GM12878 (cell line): Measurements from ENCODE around the gene CDCP2. TPM values are rescaled to one million over a fixed set of nuclear protein-coding genes. Genes with fewer than 3 reads are reported as not detected.

Experiments used
- ATAC-seq: fragments of 200-7000 bp; cut with Tn5 transposase; 3 replicates; pipeline ENCODE4 v1.9.1; 2020; ENCODE audit warnings: mild to moderate bottlenecking, moderate library complexity
- BruUV-seq: library from RNA; stranded (reverse); fragments of 400-500 nt; replicated peaks from 2 replicates; lab custom pipeline; 2021; lab: Mats Ljungman, UMichigan
- CTCF ChIA-PET: fragments of 300-600 bp; sonication (Branson Sonifier 250); formaldehyde crosslinking; extraction: SDS; loops from one replicate; lab custom pipeline; 2021; ENCODE audit warnings: inconsistent platforms; lab: Yijun Ruan, JAX
- POLR2A ChIA-PET: fragments of 350-600 bp; formaldehyde crosslinking; extraction: SDS; loops from one replicate; lab custom pipeline; 2021; ENCODE audit warnings: inconsistent platforms; lab: Charles Lee
- RAD21 ChIA-PET: fragments of 300-600 bp; sonication (Branson Sonifier 250); formaldehyde crosslinking; loops from one replicate; lab custom pipeline; 2023; ENCODE audit warnings: antibody characterized with exemption; ENCODE audit not compliant: unreplicated experiment; lab: Charles Lee
- SMC1A ChIA-PET: fragments of 300-600 bp; sonication (Branson Sonifier 250); formaldehyde crosslinking; loops from one replicate; lab custom pipeline; 2023; ENCODE audit not compliant: unreplicated experiment, uncharacterized antibody; lab: Charles Lee
- DNase-seq: peaks from one replicate; pipeline ENCODE4 v3.0.0-alpha.2; 2011; ENCODE audit warnings: low read depth, low spot score
- FAIRE-seq: peaks from 3 replicates; lab custom pipeline; 2011; peaks lifted over from hg19 to GRCh38; lab: Jason Lieb, UNC
- H2AFZ ChIP-seq: 2 replicates; pipeline ENCODE4 v1.6.0; 2011; ENCODE audit warnings: low read depth, low read length, control low read depth; ENCODE audit not compliant: control insufficient read depth
- H3K27ac ChIP-seq: 2 replicates; pipeline ENCODE4 v1.5.1; 2011; ENCODE audit warnings: control low read depth; ENCODE audit not compliant: control insufficient read depth, insufficient read depth
- H3K27me3 ChIP-seq, 2 experiments: replicated peaks in 1 of 2; 2 replicates each; pipeline versions ENCODE4 v1.6.0 to v1.6.1; 2011; ENCODE audit warnings: low read length in 1 of 2; ENCODE audit not compliant: control insufficient read depth in 2 of 2, insufficient read depth in 2 of 2
- H3K36me3 ChIP-seq, 2 experiments: 2 replicates each; pipeline ENCODE4 v1.5.1; 2011; ENCODE audit warnings: low read length in 1 of 2; ENCODE audit not compliant: control insufficient read depth in 2 of 2, insufficient read depth in 2 of 2
- H3K4me1 ChIP-seq: 2 replicates; pipeline ENCODE4 v1.6.1; 2011; ENCODE audit warnings: mild to moderate bottlenecking, low read length, moderate library complexity, mixed read lengths; ENCODE audit not compliant: control insufficient read depth, insufficient read depth
- H3K4me2 ChIP-seq: 2 replicates; pipeline ENCODE4 v1.6.0; 2011; ENCODE audit warnings: control low read depth; ENCODE audit not compliant: control insufficient read depth, insufficient read depth
- H3K4me3 ChIP-seq: fragments of 200-600 bp; sonication (generic); 2 replicates; pipeline ENCODE4 v1.5.1; 2016
- H3K79me2 ChIP-seq: 2 replicates; pipeline ENCODE4 v1.6.0; 2011; ENCODE audit warnings: low read length; ENCODE audit not compliant: control insufficient read depth, insufficient read depth
- H3K9ac ChIP-seq: 2 replicates; pipeline ENCODE4 v1.8.0; 2011; ENCODE audit warnings: low read length, control low read depth, mixed read lengths; ENCODE audit not compliant: control insufficient read depth, insufficient read depth
- H3K9me3 ChIP-seq: replicated peaks from 3 replicates; pipeline ENCODE4 v1.5.1; 2011; ENCODE audit warnings: mild to moderate bottlenecking, low read length; ENCODE audit not compliant: control insufficient read depth, insufficient read depth
- H4K20me1 ChIP-seq: 2 replicates; pipeline ENCODE4 v1.6.0; 2011; ENCODE audit not compliant: control insufficient read depth, insufficient read depth
- JUND ChIP-seq: IDR thresholded peaks from 2 replicates; pipeline ENCODE4 v1.6.1; 2012; ENCODE audit warnings: low read depth, mild to moderate bottlenecking, low read length, improper control_type of control experiment, moderate library complexity
- SMAD1 ChIP-seq: fragments of 450-650 bp; IDR thresholded peaks from 2 replicates; pipeline ENCODE4 v1.6.1; 2018; ENCODE audit warnings: mild to moderate bottlenecking, low read depth; ENCODE audit not compliant: partially characterized antibody
- SUZ12 ChIP-seq: fragments of 200-600 bp; sonication (generic); IDR thresholded peaks from one replicate; pipeline ENCODE4 v1.6.1; 2018; ENCODE audit warnings: antibody characterized with exemption, mild to moderate bottlenecking; ENCODE audit not compliant: unreplicated experiment
- ZNF274 ChIP-seq: IDR thresholded peaks from one replicate; pipeline ENCODE4 v1.8.0; 2011; ENCODE audit not compliant: insufficient read length, insufficient read depth
- WGBS: methylation state at CpG from one replicate; pipeline ENCODE4 v1.1.6; 2016; ENCODE audit warnings: low lambda C conversion rate; ENCODE audit not compliant: insufficient replicate concordance, insufficient coverage; ENCODE audit errors: missing lambda C conversion rate; 5-methylcytosine and 5-hydroxymethylcytosine counted together
- in situ Hi-C: fragments of 300-500 bp; cut with MboI; formaldehyde crosslinking; loops from 9 replicates; pipeline ENCODE4 v1.14.3; 2018; ENCODE audit warnings: mixed read lengths
- intact Hi-C: fragments of 100-400 bp; cut with micrococcal nuclease; formaldehyde crosslinking; loops from one replicate; pipeline ENCODE4 v1.14.2; 2022; ENCODE audit not compliant: unreplicated experiment
- polyA plus RNA-seq, 11 experiments: library from polyadenylated mRNA; depleted of rRNA in 4 of 11; unstranded in 6 of 11; stranded (reverse) in 5 of 11; fragments of >200 nt; fragmentation: Nextera tagmentation in 4 of 11; fragmentation: Illumina TruSeq in 1 of 11; extraction: Ambion mirVana in 4 of 11; extraction: Trizol in 1 of 11; gene quantifications; 1 replicate in 1 of 11; 2 replicates in 10 of 11; pipeline versions ENCODE4 v1.2.1 to v1.2.3, GENCODE V29; 2011 to 2016; ENCODE audit warnings: inconsistent platforms in 2 of 11, missing spikeins in 2 of 11, low read depth in 1 of 11
- small RNA-seq: library from RNA; depleted of rRNA; stranded (forward); fragments of <200 nt; gene quantifications from one replicate; pipeline ENCODE3, GENCODE V24; 2014
- total RNA-seq, 4 experiments: library from RNA; depleted of rRNA in 3 of 4; stranded (reverse); fragments of >200 nt in 3 of 4; fragmentation: Illumina TruSeq in 1 of 4; extraction: Trizol in 1 of 4; gene quantifications; 2 replicates each; pipeline versions ENCODE4 v1.2.1 to v1.2.3, GENCODE V29; 2013 to 2021
- TF ChIP-seq, protein P1 (sequence below): fragments of 450-650 bp; IDR thresholded peaks from 2 replicates; pipeline ENCODE4 v1.6.1; 2016; ENCODE audit warnings: mild to moderate bottlenecking
- TF ChIP-seq, protein P2 (sequence below): IDR thresholded peaks from 2 replicates; pipeline ENCODE4 v1.6.1; 2012; ENCODE audit warnings: low read depth, low read length, improper control_type of control experiment
- TF ChIP-seq, protein P3 (sequence below): fragments of 450-650 bp; IDR thresholded peaks from 2 replicates; pipeline ENCODE4 v1.6.1; 2016; ENCODE audit warnings: mild to moderate bottlenecking
- TF ChIP-seq, protein P4 (sequence below): IDR thresholded peaks from 2 replicates; pipeline ENCODE4 v1.6.1; 2011; ENCODE audit warnings: low read depth, mild to moderate bottlenecking, low read length, moderate library complexity, borderline replicate concordance; ENCODE audit errors: extremely low read depth

CDCP2 gene
- total and polyA plus RNA-seq, 10 of the 15 experiments (the other 5 are each of a cell fraction or from before 2014, with no cell fraction given) = 0.06 TPM; not detected in 9

DNA sequence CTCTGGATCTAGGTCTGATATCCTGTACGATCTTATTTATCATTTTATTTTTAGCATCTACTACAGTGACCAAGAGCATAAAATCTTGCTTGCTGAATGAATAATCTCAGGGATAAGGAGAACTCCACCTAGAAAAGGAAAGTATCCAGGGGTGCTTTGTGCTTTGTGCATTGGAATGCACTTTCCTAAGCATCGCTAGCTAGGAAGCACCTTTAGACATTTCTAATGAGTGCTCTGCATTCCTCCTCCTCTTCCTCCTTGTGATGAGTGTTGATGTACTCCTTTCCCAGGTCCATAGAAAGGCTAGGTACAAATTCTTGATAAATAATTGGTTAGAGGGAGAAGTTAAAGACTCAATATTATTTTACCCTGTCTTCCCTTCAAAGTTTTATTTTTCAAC, 68.0 kb downstream of the CDCP2 start:
- intact Hi-C loops = loop anchor here (10.0 kb wide), 1 partner anchor 220 kb away; no protein-coding TSS in a partner anchor

More for the DNA sequence above, 68.0 kb downstream of the CDCP2 start:
- RAD21 ChIA-PET = no interaction called here
- FAIRE-seq (no peak), ATAC-seq (no peak), DNase-seq (no peak)
- Histone ChIP-seq H4K20me1 (no peaks in the 10 kb centered on the region), H3K79me2 (no peaks in the 10 kb centered on the region), H3K36me3 (peaks cover 0 to 8% of the 10 kb centered on the region in 2 experiments; a peak in 2 of 4 replicates), H3K4me1 (no peaks in the 10 kb centered on the region), H3K27me3 (no peaks in the 10 kb centered on the region), H3K4me3 (no peak overlapping the region), H2AFZ (no peak overlapping the region), H3K27ac (no peak overlapping the region), H3K9me3 (no peaks in the 10 kb centered on the region), H3K4me2 (no peak overlapping the region), H3K9ac (no peak overlapping the region)
- TF ChIP-seq SUZ12 (no peak), SMAD1 (no peak), ZNF274 (no peak), JUND (no peak)
- TF ChIP-seq, protein P1, sequence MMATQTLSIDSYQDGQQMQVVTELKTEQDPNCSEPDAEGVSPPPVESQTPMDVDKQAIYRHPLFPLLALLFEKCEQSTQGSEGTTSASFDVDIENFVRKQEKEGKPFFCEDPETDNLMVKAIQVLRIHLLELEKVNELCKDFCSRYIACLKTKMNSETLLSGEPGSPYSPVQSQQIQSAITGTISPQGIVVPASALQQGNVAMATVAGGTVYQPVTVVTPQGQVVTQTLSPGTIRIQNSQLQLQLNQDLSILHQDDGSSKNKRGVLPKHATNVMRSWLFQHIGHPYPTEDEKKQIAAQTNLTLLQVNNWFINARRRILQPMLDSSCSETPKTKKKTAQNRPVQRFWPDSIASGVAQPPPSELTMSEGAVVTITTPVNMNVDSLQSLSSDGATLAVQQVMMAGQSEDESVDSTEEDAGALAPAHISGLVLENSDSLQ = no peak
- TF ChIP-seq, protein P2, sequence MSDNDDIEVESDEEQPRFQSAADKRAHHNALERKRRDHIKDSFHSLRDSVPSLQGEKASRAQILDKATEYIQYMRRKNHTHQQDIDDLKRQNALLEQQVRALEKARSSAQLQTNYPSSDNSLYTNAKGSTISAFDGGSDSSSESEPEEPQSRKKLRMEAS = no peak
- TF ChIP-seq, protein P3, sequence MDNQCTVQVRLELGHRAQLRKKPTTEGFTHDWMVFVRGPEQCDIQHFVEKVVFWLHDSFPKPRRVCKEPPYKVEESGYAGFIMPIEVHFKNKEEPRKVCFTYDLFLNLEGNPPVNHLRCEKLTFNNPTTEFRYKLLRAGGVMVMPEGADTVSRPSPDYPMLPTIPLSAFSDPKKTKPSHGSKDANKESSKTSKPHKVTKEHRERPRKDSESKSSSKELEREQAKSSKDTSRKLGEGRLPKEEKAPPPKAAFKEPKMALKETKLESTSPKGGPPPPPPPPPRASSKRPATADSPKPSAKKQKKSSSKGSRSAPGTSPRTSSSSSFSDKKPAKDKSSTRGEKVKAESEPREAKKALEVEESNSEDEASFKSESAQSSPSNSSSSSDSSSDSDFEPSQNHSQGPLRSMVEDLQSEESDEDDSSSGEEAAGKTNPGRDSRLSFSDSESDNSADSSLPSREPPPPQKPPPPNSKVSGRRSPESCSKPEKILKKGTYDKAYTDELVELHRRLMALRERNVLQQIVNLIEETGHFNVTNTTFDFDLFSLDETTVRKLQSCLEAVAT = no peak
- TF ChIP-seq, protein P4, sequence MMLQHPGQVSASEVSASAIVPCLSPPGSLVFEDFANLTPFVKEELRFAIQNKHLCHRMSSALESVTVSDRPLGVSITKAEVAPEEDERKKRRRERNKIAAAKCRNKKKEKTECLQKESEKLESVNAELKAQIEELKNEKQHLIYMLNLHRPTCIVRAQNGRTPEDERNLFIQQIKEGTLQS = no peak
- WGBS = 94% methylated on average over 2 of the region's 2 CpGs
- SMC1A ChIA-PET = interaction anchor here (0.9 to 1.3 kb wide), 2 partner anchors 10 to 12 kb away, joined by 3 to 4 read pairs; no protein-coding TSS in a partner anchor
- CTCF ChIA-PET = interaction anchor here (1.1 to 7.5 kb wide), 3 partner anchors 14 to 402 kb away, joined by 3 to 61 read pairs (median 3); no protein-coding TSS in a partner anchor
- POLR2A ChIA-PET = no interaction called here
- BruUV-seq = no TSS peak
- in situ Hi-C loops = no loop called here

Small RNA genes within 50 kb of the gene (small RNA-seq; reads per million reads assigned to genes)
- gene AL353898.1 (not detected), gene AL353898.2 (not detected)

Other genes starting within 250 kb of the CDCP2 start
- 66.7 and 75.5 TPM in 2 replicates for gene IFT25, start 207.3 kb downstream of the CDCP2 start, total RNA-seq (2014; rRNA removed)
- gene IFT25, start 207.3 kb downstream of the CDCP2 start, total RNA-seq (2014; rRNA removed; fragmentation: Illumina TruSeq; extraction: Trizol) = 135 TPM in 2 replicates
- gene IFT25, start 207.3 kb downstream of the CDCP2 start, total RNA-seq (2021) = 52.2 and 55.7 TPM in 2 replicates
- 86.9 and 161 TPM in 2 replicates for gene IFT25, start 207.3 kb downstream of the CDCP2 start, polyA plus RNA-seq (2011; rRNA removed)
- 127 and 172 TPM in 2 replicates for gene IFT25, start 207.3 kb downstream of the CDCP2 start, polyA plus RNA-seq (2014; fragmentation: Illumina TruSeq; extraction: Trizol)
- gene IFT25, start 207.3 kb downstream of the CDCP2 start, polyA plus RNA-seq (2014; fragmentation: Nextera tagmentation; extraction: Ambion mirVana) = 100 to 1,000 TPM; 202 to 242 TPM
- 82.6 and 99.2 TPM in 2 replicates for gene IFT25, start 207.3 kb downstream of the CDCP2 start, polyA plus RNA-seq (2014; rRNA removed)
- gene IFT25, start 207.3 kb downstream of the CDCP2 start, polyA plus RNA-seq (2016; fragmentation: Nextera tagmentation; extraction: Ambion mirVana) = 100 to 1,000 TPM; 170 to 202 TPM
- 15.2 and 17.2 TPM in 2 replicates for gene LRRC42, start 206.7 kb downstream of the CDCP2 start, total RNA-seq (2014; rRNA removed)
- gene LRRC42, start 206.7 kb downstream of the CDCP2 start, total RNA-seq (2014; rRNA removed; fragmentation: Illumina TruSeq; extraction: Trizol) = 20.3 and 21.0 TPM in 2 replicates
- 22.1 and 22.4 TPM in 2 replicates for gene LRRC42, start 206.7 kb downstream of the CDCP2 start, total RNA-seq (2021)
- 34.4 and 35.9 TPM in 2 replicates for gene LRRC42, start 206.7 kb downstream of the CDCP2 start, polyA plus RNA-seq (2011; rRNA removed)
- gene LRRC42, start 206.7 kb downstream of the CDCP2 start, polyA plus RNA-seq (2014; fragmentation: Illumina TruSeq; extraction: Trizol) = 18.1 and 25.8 TPM in 2 replicates
- 10 to 100 TPM; 11.0 to 18.4 TPM for gene LRRC42, start 206.7 kb downstream of the CDCP2 start, polyA plus RNA-seq (2014; fragmentation: Nextera tagmentation; extraction: Ambion mirVana)
- 24.9 and 25.6 TPM in 2 replicates for gene LRRC42, start 206.7 kb downstream of the CDCP2 start, polyA plus RNA-seq (2014; rRNA removed)
- gene LRRC42, start 206.7 kb downstream of the CDCP2 start, polyA plus RNA-seq (2016; fragmentation: Nextera tagmentation; extraction: Ambion mirVana) = 10 to 100 TPM; 23.9 to 25.3 TPM
- not detected in 2 replicates for gene LDLRAD1, start 134.8 kb downstream of the CDCP2 start, total RNA-seq (2014; rRNA removed)
- not detected in 2 replicates for gene LDLRAD1, start 134.8 kb downstream of the CDCP2 start, total RNA-seq (2014; rRNA removed; fragmentation: Illumina TruSeq; extraction: Trizol)
- not detected in 2 replicates for gene LDLRAD1, start 134.8 kb downstream of the CDCP2 start, total RNA-seq (2021)
- gene LDLRAD1, start 134.8 kb downstream of the CDCP2 start, polyA plus RNA-seq (2011; rRNA removed) = not detected in 2 replicates
- not detected in 2 replicates for gene LDLRAD1, start 134.8 kb downstream of the CDCP2 start, polyA plus RNA-seq (2014; fragmentation: Illumina TruSeq; extraction: Trizol)
- gene LDLRAD1, start 134.8 kb downstream of the CDCP2 start, polyA plus RNA-seq (2014; fragmentation: Nextera tagmentation; extraction: Ambion mirVana) = not detected
- gene LDLRAD1, start 134.8 kb downstream of the CDCP2 start, polyA plus RNA-seq (2014; rRNA removed) = not detected in 2 replicates
- not detected for gene LDLRAD1, start 134.8 kb downstream of the CDCP2 start, polyA plus RNA-seq (2016; fragmentation: Nextera tagmentation; extraction: Ambion mirVana)
- 110 and 119 TPM in 2 replicates for gene TMEM59, start 99.8 kb downstream of the CDCP2 start, total RNA-seq (2014; rRNA removed)
- gene TMEM59, start 99.8 kb downstream of the CDCP2 start, total RNA-seq (2014; rRNA removed; fragmentation: Illumina TruSeq; extraction: Trizol) = 72.9 and 78.3 TPM in 2 replicates
- 95.9 and 99.3 TPM in 2 replicates for gene TMEM59, start 99.8 kb downstream of the CDCP2 start, total RNA-seq (2021)
- gene TMEM59, start 99.8 kb downstream of the CDCP2 start, polyA plus RNA-seq (2011; rRNA removed) = 273 and 319 TPM in 2 replicates
- gene TMEM59, start 99.8 kb downstream of the CDCP2 start, polyA plus RNA-seq (2014; fragmentation: Illumina TruSeq; extraction: Trizol) = 69.9 and 83.6 TPM in 2 replicates
- gene TMEM59, start 99.8 kb downstream of the CDCP2 start, polyA plus RNA-seq (2014; fragmentation: Nextera tagmentation; extraction: Ambion mirVana) = 100 to 1,000 TPM; 112 to 128 TPM
- gene TMEM59, start 99.8 kb downstream of the CDCP2 start, polyA plus RNA-seq (2014; rRNA removed) = 76.6 and 108 TPM in 2 replicates
- gene TMEM59, start 99.8 kb downstream of the CDCP2 start, polyA plus RNA-seq (2016; fragmentation: Nextera tagmentation; extraction: Ambion mirVana) = 100 to 1,000 TPM; 171 to 200 TPM
- 4.8 and 5.2 TPM in 2 replicates for gene TCEANC2, start 99.4 kb downstream of the CDCP2 start, total RNA-seq (2014; rRNA removed)
- gene TCEANC2, start 99.4 kb downstream of the CDCP2 start, total RNA-seq (2014; rRNA removed; fragmentation: Illumina TruSeq; extraction: Trizol) = 5.3 and 5.4 TPM in 2 replicates
- 6.7 and 6.8 TPM in 2 replicates for gene TCEANC2, start 99.4 kb downstream of the CDCP2 start, total RNA-seq (2021)
- gene TCEANC2, start 99.4 kb downstream of the CDCP2 start, polyA plus RNA-seq (2011; rRNA removed) = 9.2 and 10.5 TPM in 2 replicates
- 5.9 and 6.0 TPM in 2 replicates for gene TCEANC2, start 99.4 kb downstream of the CDCP2 start, polyA plus RNA-seq (2014; fragmentation: Illumina TruSeq; extraction: Trizol)
- gene TCEANC2, start 99.4 kb downstream of the CDCP2 start, polyA plus RNA-seq (2014; fragmentation: Nextera tagmentation; extraction: Ambion mirVana) = 10 to 100 TPM in 1 of 2 experiments, 1 to 10 TPM in 1; 5.4 to 10.5 TPM
- gene TCEANC2, start 99.4 kb downstream of the CDCP2 start, polyA plus RNA-seq (2014; rRNA removed) = 4.4 and 6.2 TPM in 2 replicates
- gene TCEANC2, start 99.4 kb downstream of the CDCP2 start, polyA plus RNA-seq (2016; fragmentation: Nextera tagmentation; extraction: Ambion mirVana) = 10 to 100 TPM in 1 of 2 experiments, 1 to 10 TPM in 1; 9.6 to 13.2 TPM
- 6.3 and 7.5 TPM in 2 replicates for gene CYB5RL, start 47.0 kb upstream of the CDCP2 start, total RNA-seq (2014; rRNA removed)
- 5.9 and 6.8 TPM in 2 replicates for gene CYB5RL, start 47.0 kb upstream of the CDCP2 start, total RNA-seq (2014; rRNA removed; fragmentation: Illumina TruSeq; extraction: Trizol)
- gene CYB5RL, start 47.0 kb upstream of the CDCP2 start, total RNA-seq (2021) = 8.7 and 11.2 TPM in 2 replicates
- gene CYB5RL, start 47.0 kb upstream of the CDCP2 start, polyA plus RNA-seq (2011; rRNA removed) = 5.5 and 7.2 TPM in 2 replicates
- 6.2 and 8.6 TPM in 2 replicates for gene CYB5RL, start 47.0 kb upstream of the CDCP2 start, polyA plus RNA-seq (2014; fragmentation: Illumina TruSeq; extraction: Trizol)
- gene CYB5RL, start 47.0 kb upstream of the CDCP2 start, polyA plus RNA-seq (2014; fragmentation: Nextera tagmentation; extraction: Ambion mirVana) = 1 to 10 TPM; 3.1 to 5.0 TPM
- 7.0 and 7.2 TPM in 2 replicates for gene CYB5RL, start 47.0 kb upstream of the CDCP2 start, polyA plus RNA-seq (2014; rRNA removed)
- gene CYB5RL, start 47.0 kb upstream of the CDCP2 start, polyA plus RNA-seq (2016; fragmentation: Nextera tagmentation; extraction: Ambion mirVana) = 1 to 10 TPM; 7.0 to 8.0 TPM
- gene MRPL37, start 47.2 kb upstream of the CDCP2 start, total RNA-seq (2014; rRNA removed) = 170 and 179 TPM in 2 replicates
- gene MRPL37, start 47.2 kb upstream of the CDCP2 start, total RNA-seq (2014; rRNA removed; fragmentation: Illumina TruSeq; extraction: Trizol) = 124 and 130 TPM in 2 replicates
- gene MRPL37, start 47.2 kb upstream of the CDCP2 start, total RNA-seq (2021) = 150 and 158 TPM in 2 replicates
- 32.9 and 47.8 TPM in 2 replicates for gene MRPL37, start 47.2 kb upstream of the CDCP2 start, polyA plus RNA-seq (2011; rRNA removed)
- gene MRPL37, start 47.2 kb upstream of the CDCP2 start, polyA plus RNA-seq (2014; fragmentation: Illumina TruSeq; extraction: Trizol) = 184 and 190 TPM in 2 replicates
- gene MRPL37, start 47.2 kb upstream of the CDCP2 start, polyA plus RNA-seq (2014; fragmentation: Nextera tagmentation; extraction: Ambion mirVana) = 100 to 1,000 TPM in 1 of 2 experiments, 10 to 100 TPM in 1; 41.4 to 109 TPM
- 166 and 167 TPM in 2 replicates for gene MRPL37, start 47.2 kb upstream of the CDCP2 start, polyA plus RNA-seq (2014; rRNA removed)
- 100 to 1,000 TPM; 194 to 217 TPM for gene MRPL37, start 47.2 kb upstream of the CDCP2 start, polyA plus RNA-seq (2016; fragmentation: Nextera tagmentation; extraction: Ambion mirVana)